Liver (tissue), 9 donors: ENCODE results near the gene ADORA2A. TPM values are rescaled to one million over a fixed set of nuclear protein-coding genes. Genes with fewer than 3 reads are reported as not detected.

ENCODE experiments used
- DNase-seq: peaks from one replicate; pipeline ENCODE4 v3.0.0-alpha.2; 2017; ENCODE audit warnings: low spot score
- H3K27ac ChIP-seq, 2 donors: one replicate each; pipeline ENCODE4 v1.7.0; 2013; ENCODE audit warnings: inconsistent platforms in 2 of 2, low read length in 2 of 2, control low read depth in 1 of 2, low read depth in 1 of 2, mild to moderate bottlenecking in 1 of 2
- H3K27me3 ChIP-seq, 4 donors: one replicate each; pipeline versions ENCODE4 v1.6.1 to v1.7.0; 2013; ENCODE audit warnings: low read length in 3 of 4, inconsistent platforms in 1 of 4, mild to moderate bottlenecking in 1 of 4, moderate library complexity in 1 of 4; ENCODE audit not compliant: control insufficient read depth in 4 of 4, insufficient read depth in 4 of 4
- H3K36me3 ChIP-seq, 4 donors: one replicate each; pipeline versions ENCODE4 v1.6.1 to v1.7.0; 2013; ENCODE audit warnings: low read length in 3 of 4, mild to moderate bottlenecking in 3 of 4, low read depth in 1 of 4, moderate library complexity in 1 of 4; ENCODE audit not compliant: control insufficient read depth in 4 of 4, insufficient read depth in 3 of 4
- H3K4me1 ChIP-seq, 4 donors: one replicate each; pipeline versions ENCODE4 v1.6.1 to v1.7.0; 2013; ENCODE audit warnings: low read length in 3 of 4, mild to moderate bottlenecking in 3 of 4, moderate library complexity in 1 of 4; ENCODE audit not compliant: control insufficient read depth in 4 of 4, insufficient read depth in 4 of 4
- H3K4me3 ChIP-seq, 3 donors: one replicate each; pipeline versions ENCODE4 v1.6.1 to v1.7.0; 2013; ENCODE audit warnings: low read length in 3 of 3, control low read depth in 1 of 3, low read depth in 1 of 3, mild to moderate bottlenecking in 1 of 3
- H3K9ac ChIP-seq, 2 donors: one replicate each; pipeline ENCODE4 v1.7.0; 2013; ENCODE audit warnings: low read length in 2 of 2, mild to moderate bottlenecking in 2 of 2, moderate library complexity in 2 of 2, control low read depth in 1 of 2, low read depth in 1 of 2
- H3K9me3 ChIP-seq, 4 donors: one replicate each; pipeline versions ENCODE4 v1.6.1 to v1.7.0; 2013; ENCODE audit warnings: low read length in 3 of 4; ENCODE audit not compliant: control insufficient read depth in 4 of 4
- CTCF ChIP-seq: fragments of 150-350 bp; IDR thresholded peaks from 2 replicates; pipeline ENCODE4 v1.5.1; 2017; ENCODE audit warnings: improper control_type of control experiment, low read depth, low read length; ENCODE audit not compliant: missing input control
- FOXA2 ChIP-seq: IDR thresholded peaks from 2 replicates; pipeline ENCODE4 v1.6.1; 2016; ENCODE audit warnings: antibody characterized with exemption
- GABPA ChIP-seq, 2 donors: IDR thresholded peaks in 1 of 2; conservative IDR thresholded peaks in 1 of 2; 2 replicates each; pipeline ENCODE4 v1.6.1; 2016; ENCODE audit warnings: antibody characterized with exemption in 2 of 2, mild to moderate bottlenecking in 1 of 2, moderate library complexity in 1 of 2
- NR2F2 ChIP-seq: IDR thresholded peaks from 2 replicates; pipeline ENCODE4 v1.6.1; 2016; ENCODE audit warnings: antibody characterized with exemption
- RAD21 ChIP-seq, 2 donors: IDR thresholded peaks; 2 replicates each; pipeline ENCODE4 v1.6.1; 2016; ENCODE audit warnings: antibody characterized with exemption in 2 of 2, mild to moderate bottlenecking in 2 of 2
- REST ChIP-seq: IDR thresholded peaks from 2 replicates; pipeline ENCODE4 v1.6.1; 2016; ENCODE audit warnings: antibody characterized with exemption, mild to moderate bottlenecking
- RXRA ChIP-seq, 2 donors: IDR thresholded peaks; 2 replicates each; pipeline ENCODE4 v1.6.1; 2017 to 2018; ENCODE audit warnings: antibody characterized with exemption in 2 of 2, mild to moderate bottlenecking in 1 of 2
- TAF1 ChIP-seq: conservative IDR thresholded peaks from 2 replicates; pipeline ENCODE4 v1.6.1; 2016; ENCODE audit warnings: antibody characterized with exemption, mild to moderate bottlenecking
- WGBS: extraction: QIAGEN DNeasy Blood & Tissue Kit; methylation state at CpG from one replicate; pipeline ENCODE4 v1.1.7; 2013; 5-methylcytosine and 5-hydroxymethylcytosine counted together
- polyA plus RNA-seq, 2 donors: library from polyadenylated mRNA; stranded (reverse) in 1 of 2; unstranded in 1 of 2; fragments of 200-250 nt in 1 of 2; fragments of >200 nt in 1 of 2; fragmentation: Nextera tagmentation in 1 of 2; extraction: Ambion mirVana in 1 of 2; gene quantifications; one replicate each; pipeline versions ENCODE4 v1.2.1 to v1.2.3, GENCODE V29; 2013 to 2015
- total RNA-seq, 2 donors: library from RNA; depleted of rRNA; stranded (reverse); fragments of >200 nt; gene quantifications; one replicate each; pipeline ENCODE4 v1.2.3, GENCODE V29; 2014
- donor health status: healthy.
- donor health status: healthy.
- donor health status: healthy.
- donor health status: healthy.
- donor health status: healthy.

The ADORA2A gene
- total and polyA plus RNA-seq, 4 donors: 3.4 to 5.4 (median 3.9) TPM

- no peak for TF ChIP-seq REST
Observed at GRCh38 chr22:24422102-24422665, 5.2 kb upstream of the ADORA2A start (continued).

GRCh38 chr22:24423519-24424000 lies 3.8 kb upstream of the ADORA2A start:
- Histone ChIP-seq H3K27me3 (no peaks in the 10 kb centered on the region), H3K4me3 (peak overlapping the region in 1 of 3 donors; percentile 66), H3K4me1 (peaks cover 4 to 29% (median 19%) of the 10 kb centered on the region in 4 donors), H3K27ac (peak overlapping the region in 1 of 2 donors; percentile 60), H3K36me3 (no peaks in the 10 kb centered on the region), H3K9ac (no peak overlapping the region), H3K9me3 (no peaks in the 10 kb centered on the region)
- TF ChIP-seq RAD21 (IDR thresholded peaks at IDR 0.05): peak; percentile 45 to 62
- no peak for TF ChIP-seq FOXA2
- TF ChIP-seq NR2F2: no peak
- peak; percentile 83 for TF ChIP-seq CTCF
- WGBS: 3% methylated on average over 56 of the region's 56 CpGs
- DNase-seq: peak; percentile 77

- Histone ChIP-seq H3K9ac (peak overlapping the region in 1 of 2 donors; percentile 8), H3K4me3 (peak overlapping the region in 2 of 3 donors; percentile 2 to 66), H3K27ac (peak overlapping the region; percentile 34 to 60), H3K27me3 (no peaks in the 10 kb centered on the region), H3K9me3 (no peaks in the 10 kb centered on the region), H3K36me3 (no peaks in the 10 kb centered on the region), H3K4me1 (peaks cover 6 to 35% (median 19%) of the 10 kb centered on the region in 4 donors)
- TF ChIP-seq REST: no peak
- no peak for TF ChIP-seq RXRA (IDR thresholded peaks at IDR 0.05)
- no peak for TF ChIP-seq TAF1
- TF ChIP-seq GABPA (IDR thresholded peaks at IDR 0.05 in 1 of 2, conservative IDR thresholded peaks at IDR 0.05 in 1 of 2): no peak
- no peak for TF ChIP-seq FOXA2
- WGBS: 5% methylated on average over 105 of the region's 105 CpGs
- DNase-seq: no peak
Observed at GRCh38 chr22:24424001-24424900, 3.1 kb upstream of the ADORA2A start.
